ENCODE data around the gene XKR3.

Gene XKR3

DNA sequence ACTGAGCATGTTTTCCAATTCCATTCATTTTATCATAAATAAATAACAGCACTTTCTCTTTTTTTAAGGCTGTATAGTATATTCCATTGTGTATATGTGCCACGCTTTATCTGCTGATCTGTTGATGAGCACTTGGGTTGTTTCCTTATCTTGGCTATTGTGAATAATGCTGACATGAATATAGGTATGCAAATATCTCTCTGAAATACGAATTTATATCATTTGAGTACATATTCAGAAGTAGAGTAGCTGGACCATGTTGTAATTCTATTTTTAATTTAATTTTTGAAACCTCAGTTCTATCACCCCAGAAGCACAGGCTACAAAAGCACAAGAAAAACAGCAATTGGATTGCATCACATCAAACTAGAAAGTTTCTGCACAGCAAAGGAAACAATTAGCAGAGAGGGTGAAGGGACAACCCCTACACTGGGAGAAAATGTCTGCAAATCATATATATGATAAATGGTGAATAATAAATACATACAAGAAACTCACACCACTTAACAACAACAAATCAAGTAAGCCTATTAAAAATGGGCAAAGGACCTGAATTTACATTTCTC is 43.4 kb downstream of the XKR3 start:
- no peaks in the 10 kb centered on the region for H3K27me3 ChIP-seq (ENCODE audit: low read length)
- TF ChIP-seq CTCF (IDR thresholded peaks at IDR 0.05; ENCODE audit: insufficient read depth, low read length, poor library complexity, severe bottlenecking): no peak
- no peak for TF ChIP-seq EZH2phosphoT487 (conservative IDR thresholded peaks at IDR 0.05; ENCODE audit: low read length)

DNA sequence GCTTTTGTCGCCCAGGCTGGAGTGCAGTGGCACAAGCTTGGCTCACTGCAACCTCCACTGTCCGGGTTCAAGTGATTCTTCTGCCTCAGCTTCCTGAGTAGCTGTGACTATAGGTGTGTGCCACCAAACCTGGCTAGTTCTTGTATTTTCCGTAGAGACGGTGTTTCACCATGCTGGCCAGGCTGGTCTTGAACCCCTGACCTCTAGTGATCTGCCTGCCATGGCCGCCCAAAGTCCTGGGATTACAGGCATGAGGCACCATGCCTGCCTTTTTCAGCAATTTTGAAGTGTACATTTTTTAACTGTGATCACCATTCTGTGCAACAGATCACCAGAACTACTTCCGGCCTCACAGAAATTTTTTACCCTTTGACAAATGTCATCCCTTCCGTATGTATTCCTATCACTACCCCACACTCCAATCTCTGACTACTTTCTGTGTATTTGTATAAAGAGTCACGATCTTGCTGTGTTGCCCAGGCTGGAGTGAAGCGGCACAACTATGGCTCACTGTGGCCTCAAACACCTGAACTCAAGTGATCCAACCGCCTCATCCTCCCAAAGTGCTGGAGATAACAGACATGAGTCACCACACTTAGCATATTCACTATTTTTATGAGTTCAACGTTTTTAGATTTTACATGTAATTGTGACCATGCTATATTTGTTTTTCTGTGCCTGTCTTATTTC is 44.0 kb downstream of the XKR3 start:
- no peak for TF ChIP-seq CTCF (IDR thresholded peaks at IDR 0.05; ENCODE audit: insufficient read depth, low read length, poor library complexity, severe bottlenecking)
- no peaks in the 10 kb centered on the region for H3K79me2 ChIP-seq (ENCODE audit: insufficient read depth, low read length)
- H3K27me3 ChIP-seq (ENCODE audit: low read length): no peaks in the 10 kb centered on the region
- no peaks in the 10 kb centered on the region for H3K36me3 ChIP-seq (ENCODE audit: low read length)
- H3K9me3 ChIP-seq (ENCODE audit: insufficient read depth, low read length): no peaks in the 10 kb centered on the region
- no peaks in the 10 kb centered on the region for H4K20me1 ChIP-seq (ENCODE audit: low read depth, low read length)
- H3K4me3 ChIP-seq (ENCODE audit: insufficient read depth, low read length, poor library complexity, severe bottlenecking): no peak overlapping the region
- H2AFZ ChIP-seq (ENCODE audit: low read depth, low read length, severe bottlenecking): no peak overlapping the region
- no peak overlapping the region for H3K9ac ChIP-seq (ENCODE audit: low read length)
- no peaks in the 10 kb centered on the region for H3K9me2 ChIP-seq (replicated peaks; ENCODE audit: insufficient read depth, low read length)
- no peak overlapping the region for H3K27ac ChIP-seq (ENCODE audit: low read depth, low read length)
- no peak overlapping the region for H3K4me2 ChIP-seq (ENCODE audit: low read depth, low read length, poor library complexity, severe bottlenecking)
- H3F3A ChIP-seq (ENCODE audit: insufficient read depth): no peaks in the 10 kb centered on the region

More for the DNA sequence above, 43.4 kb downstream of the XKR3 start:
- Histone ChIP-seq H3K79me2 (ENCODE audit: insufficient read depth, low read length) (no peaks in the 10 kb centered on the region), H3K9me3 (ENCODE audit: insufficient read depth, low read length) (no peaks in the 10 kb centered on the region), H3K36me3 (ENCODE audit: low read length) (no peaks in the 10 kb centered on the region), H3F3A (ENCODE audit: insufficient read depth) (no peaks in the 10 kb centered on the region), H3K9ac (ENCODE audit: low read length) (no peak overlapping the region), H3K4me2 (ENCODE audit: low read depth, low read length, poor library complexity, severe bottlenecking) (no peak overlapping the region), H3K27ac (ENCODE audit: low read depth, low read length) (no peak overlapping the region), H3K9me2 (replicated peaks; ENCODE audit: insufficient read depth, low read length) (no peaks in the 10 kb centered on the region), H2AFZ (ENCODE audit: low read depth, low read length, severe bottlenecking) (no peak overlapping the region), H4K20me1 (ENCODE audit: low read depth, low read length) (no peaks in the 10 kb centered on the region), H3K4me3 (ENCODE audit: insufficient read depth, low read length, poor library complexity, severe bottlenecking) (no peak overlapping the region)

- Histone ChIP-seq H3K27ac (ENCODE audit: low read depth, low read length) (no peak overlapping the region), H4K20me1 (ENCODE audit: low read depth, low read length) (no peaks in the 10 kb centered on the region), H3K4me2 (ENCODE audit: low read depth, low read length, poor library complexity, severe bottlenecking) (no peak overlapping the region), H3K36me3 (ENCODE audit: low read length) (no peaks in the 10 kb centered on the region), H3K4me3 (ENCODE audit: insufficient read depth, low read length, poor library complexity, severe bottlenecking) (no peak overlapping the region), H3K27me3 (ENCODE audit: low read length) (no peaks in the 10 kb centered on the region), H3K79me2 (ENCODE audit: insufficient read depth, low read length) (no peaks in the 10 kb centered on the region), H3K9me2 (replicated peaks; ENCODE audit: insufficient read depth, low read length) (no peaks in the 10 kb centered on the region), H3F3A (ENCODE audit: insufficient read depth) (no peaks in the 10 kb centered on the region), H3K9me3 (ENCODE audit: insufficient read depth, low read length) (no peaks in the 10 kb centered on the region), H3K9ac (ENCODE audit: low read length) (no peak overlapping the region), H2AFZ (ENCODE audit: low read depth, low read length, severe bottlenecking) (no peak overlapping the region)
- TF ChIP-seq CTCF (IDR thresholded peaks at IDR 0.05; ENCODE audit: insufficient read depth, low read length, poor library complexity, severe bottlenecking) (no peak), EZH2phosphoT487 (conservative IDR thresholded peaks at IDR 0.05; ENCODE audit: low read length) (no peak)
Observed at GRCh38 chr22:16777284-16777924, 47.8 kb downstream of the XKR3 start.

Data from SU-DHL-6 (cell line).